Colonic mucosa (tissue), 4 donors: Measurements from ENCODE around the gene NBEAL1. TPM values are rescaled to one million over a fixed set of nuclear protein-coding genes. Genes with fewer than 3 reads are reported as not detected.
"Not testable (repeated sequence)": the region's sequence is repeated elsewhere in the genome, so short reads cannot be mapped to it uniquely, and the experiment has no call there.

Experiments
- DNase-seq: peaks from one replicate; pipeline ENCODE4 v3.0.0-alpha.2; 2020
- H3K27ac ChIP-seq: fragments of 200-600 bp; one replicate; pipeline ENCODE4 v1.8.0; 2021
- H3K27me3 ChIP-seq: fragments of 200-600 bp; one replicate; pipeline ENCODE4 v1.8.0; 2021
- H3K36me3 ChIP-seq: fragments of 200-600 bp; one replicate; pipeline ENCODE4 v1.8.0; 2021
- H3K4me1 ChIP-seq: fragments of 200-600 bp; one replicate; pipeline ENCODE4 v1.8.0; 2021; ENCODE audit warnings: mild to moderate bottlenecking
- H3K4me3 ChIP-seq: fragments of 200-600 bp; one replicate; pipeline ENCODE4 v1.8.0; 2021
- H3K9ac ChIP-seq, 2 donors: one replicate each; pipeline ENCODE4 v1.7.0; 2013; ENCODE audit warnings: control low read depth in 2 of 2, low read depth in 2 of 2, low read length in 2 of 2
- H3K9me3 ChIP-seq: fragments of 200-600 bp; one replicate; pipeline ENCODE4 v1.8.0; 2021
- CTCF ChIP-seq: fragments of 200-600 bp; IDR thresholded peaks from one replicate; pipeline ENCODE4 v1.8.0; 2022; ENCODE audit warnings: antibody characterized with exemption, mild to moderate bottlenecking
- intact Hi-C: fragments of 100-400 bp; cut with DNase I; formaldehyde crosslinking; loops from one replicate; pipeline ENCODE4 v1.14.1; 2022
- total RNA-seq, 2 donors: library from RNA; stranded (reverse); fragmentation: NEBNext Ultra II Directional in 1 of 2; extraction: Animal tissue kit (Norgen Biotek cat#: 25700) in 1 of 2; gene quantifications; one replicate each; pipeline ENCODE4 v1.2.1, GENCODE V29; 2021
- donor health status: healthy.
- donor health status: DM: no; HTN: no; CAD: no.
- donor health status: DM: no; HTN: no; CAD: no.

The NBEAL1 gene
- total RNA-seq, 2 donors from 2014 or later: 61.8 to 72.7 TPM

GRCh38 chr2:203097735-203098134 is 83.1 kb downstream of the NBEAL1 start:
- Histone ChIP-seq H3K27ac (no peak overlapping the region), H3K27me3 (no peaks in the 10 kb centered on the region), H3K36me3 (no peaks in the 10 kb centered on the region), H3K9me3 (no peaks in the 10 kb centered on the region), H3K4me1 (no peaks in the 10 kb centered on the region), H3K4me3 (no peak overlapping the region), H3K9ac (no peak overlapping the region)
- TF ChIP-seq CTCF: peak; percentile 12
- DNase-seq: no peak
- intact Hi-C loops: no loop called here

- H3K4me1 ChIP-seq, H3K27me3 ChIP-seq, H3K27ac ChIP-seq, H3K36me3 ChIP-seq, DNase-seq, H3K4me3 ChIP-seq, H3K9me3 ChIP-seq, H3K9ac ChIP-seq, intact Hi-C loops: not testable (repeated sequence)
Observed at GRCh38 chr2:203102357-203102756, 87.7 kb downstream of the NBEAL1 start.

GRCh38 chr2:203104273-203104672 is 89.6 kb downstream of the NBEAL1 start:
- intact Hi-C loops: no loop called here
- no peaks in the 10 kb centered on the region for H3K36me3 ChIP-seq
- H3K4me1 ChIP-seq: no peaks in the 10 kb centered on the region
- no peaks in the 10 kb centered on the region for H3K27me3 ChIP-seq
- TF ChIP-seq CTCF: no peak
- no peak overlapping the region for H3K27ac ChIP-seq
- DNase-seq: no peak
- no peak overlapping the region for H3K4me3 ChIP-seq
- H3K9me3 ChIP-seq: no peaks in the 10 kb centered on the region
- H3K9ac ChIP-seq: no peak overlapping the region

- H3K4me1 ChIP-seq: no peaks in the 10 kb centered on the region
- no peaks in the 10 kb centered on the region for H3K36me3 ChIP-seq
- no peak for DNase-seq
- H3K9ac ChIP-seq: no peak overlapping the region
- H3K4me3 ChIP-seq: no peak overlapping the region
- H3K27ac ChIP-seq: no peak overlapping the region
- intact Hi-C loops: no loop called here
- TF ChIP-seq CTCF: no peak
- no peaks in the 10 kb centered on the region for H3K9me3 ChIP-seq
- no peaks in the 10 kb centered on the region for H3K27me3 ChIP-seq
Observed at GRCh38 chr2:203105996-203106395, 91.3 kb downstream of the NBEAL1 start.

- H3K4me3 ChIP-seq, H3K4me1 ChIP-seq, H3K9me3 ChIP-seq, intact Hi-C loops, H3K36me3 ChIP-seq, DNase-seq, H3K27ac ChIP-seq, H3K27me3 ChIP-seq, H3K9ac ChIP-seq: not testable (repeated sequence)
Observed at GRCh38 chr2:203110496-203110895, 95.8 kb downstream of the NBEAL1 start.

GRCh38 chr2:203112342-203112741 is 97.7 kb downstream of the NBEAL1 start:
- no peak for TF ChIP-seq CTCF
- intact Hi-C loops: no loop called here
- DNase-seq: no peak
- H3K27ac ChIP-seq: no peak overlapping the region
- H3K27me3 ChIP-seq: no peaks in the 10 kb centered on the region
- H3K4me1 ChIP-seq: no peaks in the 10 kb centered on the region
- H3K9ac ChIP-seq: no peak overlapping the region
- H3K36me3 ChIP-seq: no peaks in the 10 kb centered on the region
- H3K4me3 ChIP-seq: no peak overlapping the region
- H3K9me3 ChIP-seq: no peaks in the 10 kb centered on the region

- intact Hi-C loops, H3K9me3 ChIP-seq, DNase-seq, H3K9ac ChIP-seq, H3K4me3 ChIP-seq, H3K4me1 ChIP-seq, H3K27ac ChIP-seq, H3K27me3 ChIP-seq, H3K36me3 ChIP-seq: not testable (repeated sequence)
Observed at GRCh38 chr2:203115201-203115700, 100.6 kb downstream of the NBEAL1 start.
